SU-DHL-6 (cell line): ENCODE results near the gene CLSTN3.
A peak's percentile ranks its signal among the peaks of the same experiment; 100 is the strongest.

Source experiments
- H2AFZ ChIP-seq: fragments of 200-600 bp; sonication (generic); 2 replicates; pipeline ENCODE4 v1.6.1; 2014; ENCODE audit warnings: low read depth, mild to moderate bottlenecking, moderate library complexity, mixed read lengths, antibody characterized with exemption, low read length; ENCODE audit not compliant: severe bottlenecking
- H3F3A ChIP-seq: fragments of 200-600 bp; shearing (Covaris generic); 2 replicates; pipeline ENCODE4 v1.6.0; 2016; ENCODE audit warnings: antibody characterized with exemption, mild to moderate bottlenecking; ENCODE audit not compliant: insufficient read depth
- H3K27ac ChIP-seq: fragments of 200-600 bp; sonication (generic); 2 replicates; pipeline ENCODE4 v1.5.1; 2016; ENCODE audit warnings: low read depth, mild to moderate bottlenecking, low read length, moderate library complexity, mixed read lengths
- H3K27me3 ChIP-seq: fragments of 200-600 bp; sonication (generic), shearing (Covaris generic); 2 replicates; pipeline ENCODE4 v1.6.0; 2014; ENCODE audit warnings: mild to moderate bottlenecking, low read length
- H3K36me3 ChIP-seq: fragments of 200-600 bp; sonication (generic); 2 replicates; pipeline ENCODE4 v1.6.1; 2014; ENCODE audit warnings: mild to moderate bottlenecking, low read length, mixed read lengths
- H3K4me2 ChIP-seq: fragments of 300-600, 200-600 bp; shearing (Covaris generic), sonication (generic); 2 replicates; pipeline ENCODE4 v1.6.0; 2014; ENCODE audit warnings: low read length, low read depth, mild to moderate bottlenecking; ENCODE audit not compliant: poor library complexity, severe bottlenecking
- H3K4me3 ChIP-seq: fragments of 200-600 bp; sonication (generic); 2 replicates; pipeline ENCODE4 v1.5.1; 2014; ENCODE audit warnings: antibody characterized with exemption, low read length, mild to moderate bottlenecking, mixed read lengths; ENCODE audit not compliant: insufficient read depth, poor library complexity, severe bottlenecking
- H3K79me2 ChIP-seq: fragments of 200-600 bp; sonication (generic); 2 replicates; pipeline ENCODE4 v1.6.1; 2014; ENCODE audit warnings: mild to moderate bottlenecking, low read length, moderate library complexity; ENCODE audit not compliant: insufficient read depth
- H3K9ac ChIP-seq: fragments of 200-600 bp; sonication (generic); 2 replicates; pipeline ENCODE4 v1.7.0; 2014; ENCODE audit warnings: mild to moderate bottlenecking, low read length
- H3K9me2 ChIP-seq: fragments of 200-600 bp; sonication (generic); replicated peaks from 2 replicates; pipeline ENCODE4 v1.6.1; 2014; ENCODE audit warnings: low read length; ENCODE audit not compliant: insufficient read depth
- H3K9me3 ChIP-seq: fragments of 200-600 bp; sonication (generic); 2 replicates; pipeline ENCODE4 v1.6.1; 2014; ENCODE audit warnings: low read length, mixed read lengths; ENCODE audit not compliant: insufficient read depth
- H4K20me1 ChIP-seq: fragments of 200-600 bp; sonication (generic); 2 replicates; pipeline ENCODE4 v1.6.1; 2014; ENCODE audit warnings: low read depth, mild to moderate bottlenecking, antibody characterized with exemption, low read length, moderate library complexity, mixed read lengths
- EZH2phosphoT487 ChIP-seq: fragments of 200-600 bp; sonication (generic), shearing (Covaris generic); conservative IDR thresholded peaks from 2 replicates; pipeline ENCODE4 v1.6.1; 2018; ENCODE audit warnings: mild to moderate bottlenecking, antibody characterized with exemption, low read length, moderate library complexity, mixed read lengths
- TF ChIP-seq, protein P1 (sequence below): fragments of 200-600 bp; sonication (generic); IDR thresholded peaks from one replicate; pipeline ENCODE4 v1.5.1; 2017; ENCODE audit warnings: antibody characterized with exemption, mild to moderate bottlenecking, low read length, moderate library complexity; ENCODE audit not compliant: insufficient read depth, poor library complexity, severe bottlenecking

Gene CLSTN3

DNA sequence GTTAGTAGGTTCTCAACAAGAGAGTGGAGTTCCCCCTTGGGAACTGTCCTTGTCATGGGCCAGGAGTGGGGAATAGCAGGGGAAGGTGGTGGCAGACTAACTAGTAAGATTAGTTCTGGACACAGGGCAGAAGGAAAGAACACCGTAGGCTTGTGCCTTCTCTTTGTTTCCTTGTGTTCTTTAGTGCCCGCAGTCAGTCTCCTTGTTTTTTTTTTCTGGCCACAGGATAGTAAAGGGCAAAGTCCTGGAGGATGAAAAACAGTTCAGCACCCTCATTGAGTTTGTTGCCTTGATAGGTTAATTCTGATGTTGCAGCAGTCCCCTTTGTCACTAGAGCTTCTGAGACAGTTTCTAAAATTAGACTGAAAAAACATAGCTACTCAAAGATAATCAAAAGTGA lies 67.7 kb downstream of the CLSTN3 start:
- Histone ChIP-seq H3K4me3 (no peak overlapping the region), H2AFZ (no peak overlapping the region), H3K79me2 (peaks cover 9% of the 10 kb centered on the region; the same call in 1 of the 2 replicates), H3K27me3 (no peaks in the 10 kb centered on the region), H3K36me3 (peaks cover 18% of the 10 kb centered on the region), H3F3A (no peaks in the 10 kb centered on the region), H3K27ac (no peak overlapping the region), H3K9ac (no peak overlapping the region), H3K9me2 (no peaks in the 10 kb centered on the region), H3K9me3 (no peaks in the 10 kb centered on the region), H3K4me2 (no peak overlapping the region), H4K20me1 (no peaks in the 10 kb centered on the region)
- no peak for TF ChIP-seq EZH2phosphoT487
- TF ChIP-seq, protein P1, sequence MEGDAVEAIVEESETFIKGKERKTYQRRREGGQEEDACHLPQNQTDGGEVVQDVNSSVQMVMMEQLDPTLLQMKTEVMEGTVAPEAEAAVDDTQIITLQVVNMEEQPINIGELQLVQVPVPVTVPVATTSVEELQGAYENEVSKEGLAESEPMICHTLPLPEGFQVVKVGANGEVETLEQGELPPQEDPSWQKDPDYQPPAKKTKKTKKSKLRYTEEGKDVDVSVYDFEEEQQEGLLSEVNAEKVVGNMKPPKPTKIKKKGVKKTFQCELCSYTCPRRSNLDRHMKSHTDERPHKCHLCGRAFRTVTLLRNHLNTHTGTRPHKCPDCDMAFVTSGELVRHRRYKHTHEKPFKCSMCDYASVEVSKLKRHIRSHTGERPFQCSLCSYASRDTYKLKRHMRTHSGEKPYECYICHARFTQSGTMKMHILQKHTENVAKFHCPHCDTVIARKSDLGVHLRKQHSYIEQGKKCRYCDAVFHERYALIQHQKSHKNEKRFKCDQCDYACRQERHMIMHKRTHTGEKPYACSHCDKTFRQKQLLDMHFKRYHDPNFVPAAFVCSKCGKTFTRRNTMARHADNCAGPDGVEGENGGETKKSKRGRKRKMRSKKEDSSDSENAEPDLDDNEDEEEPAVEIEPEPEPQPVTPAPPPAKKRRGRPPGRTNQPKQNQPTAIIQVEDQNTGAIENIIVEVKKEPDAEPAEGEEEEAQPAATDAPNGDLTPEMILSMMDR, result no peak

DNA sequence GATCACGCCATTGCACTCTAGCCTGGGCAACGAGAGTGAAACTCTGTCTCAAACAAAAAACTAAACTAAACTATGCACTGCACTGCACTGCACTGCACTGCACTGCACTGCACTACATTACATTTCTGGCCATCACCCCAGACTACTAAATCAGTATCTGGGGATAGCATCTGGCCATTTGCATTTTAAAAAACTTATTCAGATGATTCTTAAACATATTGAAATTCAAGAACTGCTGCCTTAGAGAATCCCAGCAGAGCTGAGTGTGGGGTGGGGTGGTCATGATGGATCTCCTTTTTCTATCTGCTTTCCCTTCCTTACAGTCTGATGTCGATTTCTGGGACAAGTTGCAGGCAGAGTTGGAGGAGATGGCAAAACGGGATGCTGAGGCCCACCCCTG lies 72.9 kb downstream of the CLSTN3 start:
- no peaks in the 10 kb centered on the region for H3K79me2 ChIP-seq

GRCh38 chr12:7205091-7205490 lies 74.9 kb downstream of the CLSTN3 start:
- no peaks in the 10 kb centered on the region for H3K27me3 ChIP-seq
- H3K27ac ChIP-seq, result no peak overlapping the region
- no peaks in the 10 kb centered on the region for H3K9me3 ChIP-seq
- H3K36me3 ChIP-seq, result peaks cover 40% of the 10 kb centered on the region
- no peaks in the 10 kb centered on the region for H3K79me2 ChIP-seq
- no peaks in the 10 kb centered on the region for H3F3A ChIP-seq
- H4K20me1 ChIP-seq, result no peaks in the 10 kb centered on the region
- H3K4me2 ChIP-seq, result no peak overlapping the region
- no peaks in the 10 kb centered on the region for H3K9me2 ChIP-seq
- TF ChIP-seq, protein P1, result no peak
- no peak for TF ChIP-seq EZH2phosphoT487
- H3K9ac ChIP-seq, result no peak overlapping the region
- no peak overlapping the region for H2AFZ ChIP-seq
- no peak overlapping the region for H3K4me3 ChIP-seq

More for the DNA sequence above, 72.9 kb downstream of the CLSTN3 start:
- Histone ChIP-seq H3K27ac (no peak overlapping the region), H3K4me3 (no peak overlapping the region), H3K27me3 (no peaks in the 10 kb centered on the region), H3F3A (no peaks in the 10 kb centered on the region), H4K20me1 (no peaks in the 10 kb centered on the region), H3K9me2 (no peaks in the 10 kb centered on the region), H3K36me3 (peaks cover 39% of the 10 kb centered on the region), H2AFZ (no peak overlapping the region), H3K9me3 (no peaks in the 10 kb centered on the region), H3K4me2 (no peak overlapping the region), H3K9ac (no peak overlapping the region)
- TF ChIP-seq EZH2phosphoT487, result no peak

GRCh38 chr12:7206691-7207090 lies 76.5 kb downstream of the CLSTN3 start:
- H3K4me3 ChIP-seq, result no peak overlapping the region
- no peaks in the 10 kb centered on the region for H3K9me3 ChIP-seq
- no peaks in the 10 kb centered on the region for H3F3A ChIP-seq
- H3K9me2 ChIP-seq, result no peaks in the 10 kb centered on the region
- H3K36me3 ChIP-seq, result peaks cover 53% of the 10 kb centered on the region
- no peaks in the 10 kb centered on the region for H4K20me1 ChIP-seq
- peak overlapping the region; percentile 55 for H3K27ac ChIP-seq
- no peaks in the 10 kb centered on the region for H3K79me2 ChIP-seq
- H3K27me3 ChIP-seq, result no peaks in the 10 kb centered on the region
- no peak overlapping the region for H2AFZ ChIP-seq
- peak overlapping the region; percentile 41 for H3K4me2 ChIP-seq
- H3K9ac ChIP-seq, result no peak overlapping the region
- no peak for TF ChIP-seq EZH2phosphoT487
- TF ChIP-seq, protein P1, result no peak
